Ectodermal cell (in vitro differentiated cells): ENCODE results near the gene ZNF618.

Experiments used
- H3K27ac ChIP-seq: 2 replicates; pipeline ENCODE4 v1.7.0; 2013; ENCODE audit warnings: mild to moderate bottlenecking, low read depth, low read length; ENCODE audit not compliant: insufficient read depth, poor library complexity, severe bottlenecking
- H3K27me3 ChIP-seq: 2 replicates; pipeline ENCODE4 v1.7.0; 2013; ENCODE audit warnings: mild to moderate bottlenecking, low read length; ENCODE audit not compliant: insufficient read depth, control insufficient read depth, poor library complexity, severe bottlenecking
- H3K36me3 ChIP-seq: one replicate; pipeline ENCODE4 v1.7.0; 2013; ENCODE audit warnings: low read length; ENCODE audit not compliant: control insufficient read depth, insufficient read depth
- H3K4me1 ChIP-seq: one replicate; pipeline ENCODE4 v1.7.0; 2013; ENCODE audit warnings: low read length; ENCODE audit not compliant: control insufficient read depth, insufficient read depth
- H3K4me3 ChIP-seq: 2 replicates; pipeline ENCODE4 v1.7.0; 2013; ENCODE audit warnings: low read depth, low read length, control low read depth; ENCODE audit not compliant: insufficient read depth
- H3K9me3 ChIP-seq: 2 replicates; pipeline ENCODE4 v1.7.0; 2013; ENCODE audit warnings: mild to moderate bottlenecking, low read length, moderate library complexity; ENCODE audit not compliant: control insufficient read depth
- WGBS, 2 experiments: methylation state at CpG; one replicate each; pipeline ENCODE4 v1.1.7; 2013; ENCODE audit warnings: missing lambda C conversion rate in 2 of 2; 5-methylcytosine and 5-hydroxymethylcytosine counted together

The ZNF618 gene

DNA sequence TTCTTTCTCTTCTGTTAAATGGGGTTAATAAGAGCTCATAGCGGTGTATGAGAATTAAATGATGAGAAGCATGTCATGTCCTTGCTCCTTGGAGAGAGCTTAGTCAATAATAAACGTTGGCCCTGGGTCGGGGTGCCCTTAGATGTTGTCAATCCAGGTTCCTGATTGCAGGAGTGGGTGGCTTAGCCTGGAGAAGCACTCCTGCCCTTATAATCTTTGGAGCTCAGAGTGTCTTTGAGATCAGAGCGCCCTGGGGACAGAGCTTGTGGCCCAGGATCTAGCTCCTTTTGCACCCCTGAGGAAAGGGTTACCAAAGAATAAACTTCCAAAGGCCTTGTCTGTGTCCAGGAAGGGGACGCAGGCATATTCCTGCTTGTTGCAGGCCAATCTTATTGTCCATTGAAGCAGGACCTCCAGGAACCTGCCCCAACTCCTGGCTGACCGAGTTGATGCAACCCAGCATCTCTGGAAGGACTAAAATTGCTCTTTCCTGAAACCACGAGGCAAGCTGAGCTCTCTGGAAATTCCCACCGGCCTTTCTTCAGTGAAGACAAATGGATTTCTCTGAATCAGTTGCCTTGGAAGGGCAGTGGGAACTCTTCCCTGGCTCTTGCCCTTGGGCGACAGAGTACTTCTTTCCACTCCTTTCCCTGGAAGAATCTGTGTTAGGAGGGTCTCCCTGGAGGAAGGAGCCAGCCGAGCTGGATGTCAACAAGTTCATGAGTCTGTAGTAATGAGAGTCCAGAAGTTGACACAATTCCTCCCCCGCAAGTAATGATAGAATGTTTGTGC lies 208.4 kb downstream of the ZNF618 start:
- Histone ChIP-seq H3K27me3 (no peaks in the 10 kb centered on the region), H3K36me3 (no peaks in the 10 kb centered on the region), H3K4me1 (no peaks in the 10 kb centered on the region), H3K9me3 (no peaks in the 10 kb centered on the region), H3K27ac (no peak overlapping the region), H3K4me3 (no peak overlapping the region)
- 90 to 91% methylated on average over 11 of the region's 11 CpGs for WGBS, 2 experiments

GRCh38 chr9:114085387-114085789 lies 209.3 kb downstream of the ZNF618 start:
- Histone ChIP-seq H3K4me1 (no peaks in the 10 kb centered on the region), H3K4me3 (no peak overlapping the region), H3K27me3 (no peaks in the 10 kb centered on the region), H3K36me3 (no peaks in the 10 kb centered on the region), H3K9me3 (no peaks in the 10 kb centered on the region), H3K27ac (no peak overlapping the region)
- 91 to 92% methylated on average over 9 of the region's 9 CpGs for WGBS, 2 experiments

GRCh38 chr9:114086009-114086408 lies 209.9 kb downstream of the ZNF618 start:
- H3K4me1 ChIP-seq: no peaks in the 10 kb centered on the region
- H3K27me3 ChIP-seq: no peaks in the 10 kb centered on the region
- H3K4me3 ChIP-seq: no peak overlapping the region
- WGBS, 2 experiments: 94 to 96% methylated on average over 6 of the region's 6 CpGs
- H3K36me3 ChIP-seq: no peaks in the 10 kb centered on the region
- H3K9me3 ChIP-seq: no peaks in the 10 kb centered on the region
- H3K27ac ChIP-seq: no peak overlapping the region

GRCh38 chr9:114086607-114087006 lies 210.5 kb downstream of the ZNF618 start:
- Histone ChIP-seq H3K4me1 (no peaks in the 10 kb centered on the region), H3K27me3 (no peaks in the 10 kb centered on the region), H3K4me3 (no peak overlapping the region), H3K27ac (no peak overlapping the region), H3K36me3 (no peaks in the 10 kb centered on the region), H3K9me3 (no peaks in the 10 kb centered on the region)
- 94 to 95% methylated on average over 4 of the region's 4 CpGs for WGBS, 2 experiments

GRCh38 chr9:114087721-114088120 lies 211.6 kb downstream of the ZNF618 start:
- H3K4me3 ChIP-seq: no peak overlapping the region
- no peaks in the 10 kb centered on the region for H3K9me3 ChIP-seq
- no peaks in the 10 kb centered on the region for H3K36me3 ChIP-seq
- 89 to 90% methylated on average over 7 of the region's 7 CpGs for WGBS, 2 experiments
- no peaks in the 10 kb centered on the region for H3K27me3 ChIP-seq
- no peak overlapping the region for H3K27ac ChIP-seq
- no peaks in the 10 kb centered on the region for H3K4me1 ChIP-seq

- Histone ChIP-seq H3K4me3 (no peak overlapping the region), H3K4me1 (no peaks in the 10 kb centered on the region), H3K9me3 (no peaks in the 10 kb centered on the region), H3K36me3 (no peaks in the 10 kb centered on the region), H3K27me3 (no peaks in the 10 kb centered on the region), H3K27ac (no peak overlapping the region)
- WGBS, 2 experiments: 95 to 96% methylated on average over 7 of the region's 7 CpGs
These were observed 212.6 kb downstream of the ZNF618 start for GRCh38 chr9:114088571-114089170.

- Histone ChIP-seq H3K4me3 (no peak overlapping the region), H3K36me3 (no peaks in the 10 kb centered on the region), H3K27me3 (no peaks in the 10 kb centered on the region), H3K9me3 (no peaks in the 10 kb centered on the region), H3K27ac (no peak overlapping the region), H3K4me1 (no peaks in the 10 kb centered on the region)
- 92 to 95% methylated on average over 4 of the region's 4 CpGs for WGBS, 2 experiments
These were observed 213.2 kb downstream of the ZNF618 start for GRCh38 chr9:114089206-114089840.

- no peaks in the 10 kb centered on the region for H3K27me3 ChIP-seq
- WGBS, 2 experiments: 93 to 95% methylated on average over 3 to 4 of the region's 4 CpGs
- no peak overlapping the region for H3K27ac ChIP-seq
- H3K4me1 ChIP-seq: no peaks in the 10 kb centered on the region
- no peaks in the 10 kb centered on the region for H3K9me3 ChIP-seq
- no peaks in the 10 kb centered on the region for H3K36me3 ChIP-seq
- no peak overlapping the region for H3K4me3 ChIP-seq
These were observed 214.7 kb downstream of the ZNF618 start for GRCh38 chr9:114090798-114091197.

DNA sequence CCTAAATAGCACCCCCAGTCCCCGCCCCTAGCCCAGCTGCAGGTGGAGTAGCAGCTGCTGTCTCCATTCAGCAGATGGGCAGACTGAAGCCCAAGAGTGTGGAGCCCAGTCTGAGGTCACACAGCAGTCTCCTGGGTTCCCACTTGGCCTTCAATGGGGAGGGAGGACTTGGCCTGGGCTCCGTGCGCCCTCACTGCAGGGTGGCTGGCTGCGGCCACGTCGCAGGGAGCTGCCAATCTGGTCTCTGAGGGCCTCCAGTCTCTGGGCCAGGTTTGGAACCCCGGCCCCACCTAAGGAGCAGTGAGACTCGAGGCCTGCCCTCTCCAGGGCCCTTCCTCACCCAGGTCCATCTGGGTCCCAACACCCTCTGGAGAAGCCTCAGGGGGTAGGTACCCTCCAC lies 215.6 kb downstream of the ZNF618 start:
- peaks cover 1% of the 10 kb centered on the region for H3K27me3 ChIP-seq
- H3K4me3 ChIP-seq: no peak overlapping the region
- no peaks in the 10 kb centered on the region for H3K36me3 ChIP-seq
- WGBS, 2 experiments: 90% methylated on average over 8 of the region's 8 CpGs
- H3K4me1 ChIP-seq: no peaks in the 10 kb centered on the region
- no peak overlapping the region for H3K27ac ChIP-seq
- no peaks in the 10 kb centered on the region for H3K9me3 ChIP-seq

DNA sequence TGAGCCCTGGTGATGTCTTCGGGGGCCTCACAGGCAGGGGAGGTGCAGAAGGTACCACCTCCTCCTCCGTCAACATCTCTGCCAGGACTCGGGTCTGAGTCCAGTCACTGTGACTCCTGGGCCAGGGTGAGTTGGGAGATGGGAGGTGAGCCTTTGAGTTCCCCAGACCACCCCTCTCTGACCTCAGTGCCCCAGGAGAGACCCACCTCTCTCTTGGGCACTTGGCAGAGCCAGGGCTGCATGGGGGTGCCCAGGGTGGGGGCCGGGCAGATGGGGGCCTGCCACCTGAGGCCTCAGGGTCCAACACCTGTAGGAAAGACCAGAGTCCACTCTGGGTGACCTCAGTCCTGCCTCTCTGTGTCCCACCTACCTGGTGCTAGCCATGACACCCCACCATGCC lies 216.2 kb downstream of the ZNF618 start:
- WGBS, 2 experiments: 94 to 97% methylated on average over 4 of the region's 4 CpGs
- H3K27ac ChIP-seq: no peak overlapping the region
- no peak overlapping the region for H3K4me3 ChIP-seq
- H3K36me3 ChIP-seq: no peaks in the 10 kb centered on the region
- H3K4me1 ChIP-seq: no peaks in the 10 kb centered on the region
- H3K27me3 ChIP-seq: peaks cover 8% of the 10 kb centered on the region
- no peaks in the 10 kb centered on the region for H3K9me3 ChIP-seq
